ENCODE results near the gene PRDX1.
A peak's percentile ranks its signal among the peaks of the same experiment; 100 is the strongest.
"Not testable (repeated sequence)": the region's sequence is repeated elsewhere in the genome, so short reads cannot be mapped to it uniquely, and the experiment has no call there.

PRDX1 gene

DNA sequence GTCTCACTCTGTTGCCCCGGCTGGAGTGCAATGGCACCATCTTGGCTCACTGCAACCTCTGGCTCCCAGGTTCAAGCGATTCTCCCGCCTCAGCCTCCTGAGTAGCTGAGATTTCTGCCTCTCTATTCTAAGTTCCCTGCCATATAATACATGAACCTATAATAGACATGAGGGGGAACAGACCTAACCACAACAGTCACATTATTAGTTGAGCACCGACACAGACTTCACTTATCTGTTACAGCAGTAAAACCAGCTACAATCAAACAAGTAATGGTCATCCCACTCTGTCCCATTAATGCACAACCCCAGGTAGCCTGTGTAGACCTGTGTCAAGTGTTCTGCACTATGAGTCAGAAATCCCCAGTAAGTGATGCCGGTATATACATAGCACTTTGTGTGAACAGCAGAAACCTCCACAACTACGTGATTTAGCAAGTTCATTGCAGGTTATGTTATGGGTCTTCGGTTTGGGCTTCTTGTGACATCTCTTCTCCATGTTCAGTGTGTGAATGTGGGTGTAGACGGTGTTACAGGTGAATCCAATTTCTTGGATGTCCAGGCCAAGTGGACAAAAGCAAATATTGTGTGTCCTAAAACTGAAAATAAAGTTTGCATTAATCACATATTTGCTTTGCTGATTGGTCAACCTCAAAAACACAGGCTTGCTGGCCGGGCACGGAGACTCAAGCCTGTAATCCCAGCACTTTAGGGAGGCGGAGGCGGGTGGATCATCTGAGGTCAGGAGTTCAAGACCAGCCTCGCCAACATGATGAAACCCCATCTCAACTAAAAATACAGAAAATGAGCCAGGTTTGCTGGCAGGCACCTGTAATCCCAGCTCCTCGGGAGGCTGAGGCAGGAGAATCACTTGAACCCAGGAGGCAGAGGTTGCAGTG lies 18.0 kb downstream of the PRDX1 start:
- DNase-seq, result no peak

DNA sequence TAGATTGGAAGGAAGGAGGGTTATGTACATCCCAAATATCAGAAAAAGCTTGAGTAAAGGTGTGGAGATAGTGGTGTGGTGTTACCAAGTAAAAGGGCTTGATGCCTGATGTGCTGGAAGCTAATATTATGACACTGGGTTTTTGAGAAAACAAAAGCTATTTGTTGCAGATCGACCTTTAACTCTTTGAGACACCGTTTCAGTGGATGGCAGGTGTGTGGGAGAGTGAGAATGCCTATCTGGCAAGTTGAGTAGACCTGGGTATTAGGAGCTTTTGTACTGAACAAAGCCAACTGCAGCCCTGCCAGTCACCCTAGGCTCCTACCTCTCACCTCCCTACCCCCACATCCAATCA lies 20.2 kb downstream of the PRDX1 start:
- no peak for DNase-seq

DNA sequence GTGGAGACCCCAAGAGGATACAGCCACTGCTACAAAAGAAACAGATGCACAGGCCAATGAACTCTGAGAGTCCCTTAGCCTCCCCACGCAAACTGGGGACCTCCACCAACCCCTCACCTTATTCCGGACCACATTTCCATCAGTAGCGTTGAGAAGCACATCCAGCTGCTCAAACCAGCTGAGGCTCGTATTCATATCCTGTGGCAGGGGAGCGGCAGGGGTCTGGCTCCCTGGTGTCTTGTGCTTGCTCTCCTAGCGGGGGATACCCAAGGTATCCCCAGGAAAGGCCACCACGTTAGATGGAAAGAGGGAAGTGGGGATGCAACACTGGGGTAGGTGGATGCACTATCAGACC lies 22.3 kb downstream of the PRDX1 start:
- no peak for DNase-seq

DNA sequence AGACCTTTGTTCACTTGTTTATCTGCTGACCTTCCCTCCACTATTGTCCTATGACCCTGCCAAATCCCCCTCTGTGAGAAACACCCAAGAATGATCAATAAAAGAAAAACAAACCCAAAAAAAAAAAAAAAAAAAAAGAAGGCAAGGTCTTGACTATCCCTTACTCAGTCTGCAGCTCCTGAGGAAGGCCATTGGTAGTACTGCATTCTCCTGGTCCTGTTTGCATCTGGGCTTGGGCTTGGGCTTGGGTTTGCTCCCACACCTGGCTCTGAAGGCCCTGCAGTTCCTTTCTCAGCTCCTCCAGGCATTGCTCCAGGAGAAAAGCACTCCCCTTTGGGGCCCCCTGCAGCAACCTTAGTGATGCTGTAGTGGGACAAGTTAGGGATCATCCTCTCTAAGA lies 23.4 kb downstream of the PRDX1 start:
- no peak for DNase-seq

DNA sequence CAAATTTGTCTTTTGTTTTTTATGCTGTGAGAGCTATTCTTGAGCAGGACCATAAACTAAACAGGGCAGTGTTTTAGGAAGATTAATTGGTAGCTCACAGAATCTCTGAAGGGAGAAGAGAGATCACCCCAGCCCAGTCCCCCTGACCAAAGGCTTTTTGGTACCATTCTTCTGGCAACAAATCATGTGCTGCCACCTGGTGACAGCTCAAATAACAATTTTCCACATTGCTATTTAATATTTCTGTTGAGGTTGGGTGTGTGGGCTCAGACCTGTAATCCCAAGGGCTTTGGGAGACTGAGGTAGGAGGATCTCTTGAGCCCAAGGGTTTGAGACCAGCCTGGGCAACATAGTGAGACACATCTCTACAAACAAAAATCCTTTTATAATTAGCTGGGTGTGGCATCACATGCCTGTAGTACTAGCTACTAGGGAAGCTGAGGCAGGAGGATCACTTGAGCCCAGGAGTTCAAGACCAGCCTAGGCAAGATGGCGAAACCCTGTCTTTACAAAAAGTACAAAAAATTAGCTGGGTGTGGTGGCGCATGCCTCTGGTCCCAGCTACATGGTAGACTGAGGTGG lies 28.5 kb downstream of the PRDX1 start:
- peak; percentile 48 for DNase-seq

DNA sequence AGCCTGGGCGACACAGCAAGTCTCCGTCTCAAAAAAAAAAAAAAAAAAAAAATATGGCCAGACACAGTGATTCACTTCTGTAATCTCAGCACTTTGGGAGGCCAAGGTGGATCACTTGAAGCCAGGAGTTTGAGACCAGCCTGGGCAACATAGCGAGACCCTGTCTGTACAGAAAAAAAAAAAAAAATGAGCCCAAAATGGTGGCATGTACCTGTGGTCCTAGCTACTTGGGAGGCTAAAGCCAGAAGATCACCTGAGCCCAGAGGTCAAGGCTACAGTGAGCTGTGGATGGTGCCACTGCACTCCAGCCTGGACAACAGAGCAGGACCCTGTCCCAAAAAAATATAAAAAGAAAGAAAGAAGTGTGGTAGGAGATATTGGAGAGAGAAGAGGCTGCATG lies 29.0 kb downstream of the PRDX1 start:
- DNase-seq, result no peak

DNA sequence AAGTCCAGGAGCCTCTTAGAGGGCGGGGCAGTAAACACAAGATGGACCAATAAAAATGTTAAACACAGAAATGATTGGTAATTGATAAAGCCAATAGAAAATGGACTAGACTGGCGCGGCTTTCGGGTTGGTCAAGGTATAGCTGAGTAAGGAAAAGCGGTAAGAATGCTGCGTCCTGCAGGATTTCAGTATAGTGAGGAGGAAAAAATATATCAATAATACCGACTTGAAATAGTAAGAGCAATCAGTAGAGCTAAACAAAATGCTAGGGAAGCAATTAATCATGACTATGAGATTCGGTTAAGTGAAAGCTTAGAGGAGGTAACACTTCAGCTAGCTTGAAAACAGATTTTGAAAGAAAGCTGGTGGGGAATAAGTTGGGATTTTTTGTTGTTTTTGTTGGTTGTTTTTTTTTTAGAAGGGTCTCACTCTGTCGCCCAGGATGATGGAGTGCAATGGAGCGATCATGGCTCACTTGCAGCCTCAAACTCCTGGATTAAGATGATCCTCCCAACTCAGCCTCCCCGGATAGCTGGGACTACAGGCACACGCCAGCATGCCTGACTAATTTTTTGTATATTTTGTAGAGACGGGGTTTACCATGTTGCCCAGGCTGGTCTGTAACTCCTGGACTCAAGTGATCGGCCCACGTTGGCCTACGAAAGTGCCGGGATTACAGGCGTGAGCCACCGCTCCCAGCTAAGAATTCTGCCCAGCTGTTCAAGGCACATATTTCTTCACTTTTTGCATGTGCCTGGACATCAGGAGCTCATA lies 30.0 kb downstream of the PRDX1 start:
- no peak for DNase-seq

DNA sequence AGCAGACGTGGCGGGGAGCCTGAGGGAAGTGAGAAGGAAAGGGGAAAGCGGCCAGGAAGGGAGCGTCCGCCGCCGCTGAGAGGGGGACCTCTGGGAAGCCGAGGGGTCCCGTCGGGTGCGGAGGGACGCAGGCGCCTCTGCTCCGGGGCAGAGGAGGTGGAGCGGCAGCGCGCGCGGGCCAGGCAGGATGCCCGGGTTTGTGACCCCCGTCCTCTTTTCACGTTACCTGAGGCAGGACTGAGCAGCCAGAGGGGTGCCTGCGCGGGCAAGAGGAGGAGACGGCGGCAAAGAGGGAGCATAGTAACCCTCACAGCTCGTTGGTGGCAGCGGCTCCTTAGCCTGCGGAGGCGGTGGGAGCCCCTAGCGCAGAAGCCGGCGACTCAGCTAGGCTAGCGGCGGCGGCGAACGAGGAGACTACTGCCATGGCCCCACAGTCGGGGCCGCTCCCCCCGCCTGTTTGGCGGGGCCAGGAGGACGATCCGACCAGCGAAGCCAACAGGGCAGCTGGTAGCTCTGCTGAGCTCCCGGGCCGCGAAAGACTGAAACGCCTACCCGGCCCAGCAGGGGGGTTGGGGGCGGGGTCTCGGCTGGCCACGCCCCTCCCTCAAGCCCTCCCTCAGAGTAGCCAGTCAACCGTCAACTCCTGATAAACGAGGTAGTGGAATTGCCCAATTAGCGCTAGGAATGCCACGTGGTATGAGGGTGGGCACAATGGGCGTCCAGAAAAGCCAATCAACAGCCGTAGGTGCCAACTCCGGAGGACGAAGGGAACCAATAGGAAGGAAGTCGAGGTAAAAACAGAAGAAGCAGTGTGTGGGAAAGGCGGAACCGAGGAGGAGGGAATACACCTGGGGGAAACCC lies 30.8 kb downstream of the PRDX1 start, which contains the start of gene TESK2:
Gene TESK2, minus strand, starts transcription at position 538 of the 861 bp plus-strand sequence. CDS start 33,378 bp downstream, outside the sequence.
- peak; percentile 98 for DNase-seq

DNA sequence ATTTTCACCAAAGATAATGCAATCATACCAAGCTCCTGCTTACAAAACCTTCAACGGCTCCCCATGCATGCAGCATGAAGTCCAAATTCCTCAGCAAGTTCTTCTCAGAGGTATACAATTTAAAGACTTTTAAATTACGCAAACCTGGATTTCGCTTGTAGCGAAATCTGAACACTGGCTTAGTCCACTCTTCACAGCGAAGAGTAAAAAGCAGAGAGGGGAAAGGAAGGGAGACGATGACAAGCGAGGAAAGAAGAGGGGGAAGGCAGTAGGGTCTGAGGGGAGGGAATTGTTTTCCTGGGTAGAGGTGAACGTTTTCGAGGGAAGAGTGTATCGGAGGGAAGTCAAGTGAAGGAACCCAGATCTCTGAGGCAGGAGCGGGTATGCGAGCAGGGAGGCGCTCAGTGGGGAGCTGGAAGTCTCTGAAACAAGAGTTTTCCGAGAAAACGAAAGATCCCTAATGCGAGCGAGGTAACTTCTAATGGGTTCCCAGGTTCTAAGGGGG lies 31.5 kb downstream of the PRDX1 start:
- DNase-seq, result no peak

DNA sequence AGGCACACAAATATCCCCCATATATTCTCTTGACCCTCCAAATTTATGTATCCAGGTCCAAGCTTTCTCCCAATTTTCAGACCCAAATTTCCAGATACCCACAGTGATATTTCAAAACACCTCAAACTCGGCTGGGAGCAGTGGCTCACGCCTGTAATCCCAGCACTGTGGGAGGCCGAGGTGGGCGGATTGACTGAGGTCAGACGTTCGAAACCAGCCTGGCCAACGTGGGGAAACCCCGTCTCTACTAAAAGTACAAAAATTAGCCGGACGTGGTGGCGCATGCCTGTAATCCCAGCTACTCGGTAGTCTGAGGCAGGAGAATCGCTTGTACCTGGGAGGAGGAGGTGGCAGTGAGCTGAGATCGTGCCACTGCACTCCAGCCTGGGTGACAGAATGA lies 32.3 kb downstream of the PRDX1 start:
- DNase-seq, result not testable (repeated sequence)

DNA sequence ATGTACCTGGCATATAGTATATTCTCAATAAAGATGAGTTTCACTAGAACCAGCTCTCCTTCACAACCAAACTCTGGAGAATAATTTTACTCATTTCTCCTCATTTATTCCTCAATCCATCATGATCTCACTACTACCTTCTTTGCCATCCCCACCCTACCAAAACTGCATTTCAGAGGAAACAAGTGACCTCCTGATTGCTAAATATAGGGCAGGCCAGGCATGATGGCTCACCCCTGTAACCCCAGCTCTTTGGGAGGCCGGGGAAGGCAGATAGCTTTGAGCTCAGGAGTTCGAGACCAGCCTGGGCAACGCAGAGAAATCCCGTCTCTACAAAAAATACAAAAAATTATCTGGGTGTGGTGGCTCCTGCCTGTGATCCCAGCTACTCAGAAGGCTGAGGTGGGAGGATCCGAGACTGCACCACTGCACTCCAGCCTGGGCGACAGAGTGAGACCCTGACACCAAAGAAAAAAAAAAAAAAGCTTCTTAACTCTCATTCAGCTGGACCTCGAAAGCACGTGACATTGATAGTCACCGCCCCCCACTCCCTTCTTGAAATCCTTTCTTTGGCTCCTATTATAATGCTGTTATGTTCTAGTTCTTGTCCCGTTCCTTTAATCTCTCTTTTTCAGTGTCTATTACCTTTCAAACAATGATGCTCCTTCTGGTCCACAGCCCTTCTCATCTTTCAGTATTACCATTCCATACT lies 32.9 kb downstream of the PRDX1 start:
- no peak for DNase-seq

DNA sequence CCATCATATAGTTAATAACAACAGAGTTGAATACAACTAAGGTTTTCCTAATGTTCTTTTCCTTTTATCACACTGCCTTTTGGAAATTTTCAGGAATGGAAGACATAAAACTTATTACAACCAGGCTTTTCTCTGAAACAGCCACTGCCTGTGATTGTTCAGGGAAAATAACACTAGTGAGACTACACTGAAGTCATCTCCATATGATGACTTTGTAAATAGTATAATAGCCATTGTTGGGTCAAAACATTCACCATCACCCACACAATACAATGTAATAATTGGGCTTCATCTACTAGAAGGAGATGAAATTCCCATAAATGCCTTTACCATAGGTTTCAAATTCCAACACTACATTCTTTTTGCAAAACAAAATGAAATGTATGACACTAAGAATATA lies 35.7 kb downstream of the PRDX1 start:
- no peak for DNase-seq

DNA sequence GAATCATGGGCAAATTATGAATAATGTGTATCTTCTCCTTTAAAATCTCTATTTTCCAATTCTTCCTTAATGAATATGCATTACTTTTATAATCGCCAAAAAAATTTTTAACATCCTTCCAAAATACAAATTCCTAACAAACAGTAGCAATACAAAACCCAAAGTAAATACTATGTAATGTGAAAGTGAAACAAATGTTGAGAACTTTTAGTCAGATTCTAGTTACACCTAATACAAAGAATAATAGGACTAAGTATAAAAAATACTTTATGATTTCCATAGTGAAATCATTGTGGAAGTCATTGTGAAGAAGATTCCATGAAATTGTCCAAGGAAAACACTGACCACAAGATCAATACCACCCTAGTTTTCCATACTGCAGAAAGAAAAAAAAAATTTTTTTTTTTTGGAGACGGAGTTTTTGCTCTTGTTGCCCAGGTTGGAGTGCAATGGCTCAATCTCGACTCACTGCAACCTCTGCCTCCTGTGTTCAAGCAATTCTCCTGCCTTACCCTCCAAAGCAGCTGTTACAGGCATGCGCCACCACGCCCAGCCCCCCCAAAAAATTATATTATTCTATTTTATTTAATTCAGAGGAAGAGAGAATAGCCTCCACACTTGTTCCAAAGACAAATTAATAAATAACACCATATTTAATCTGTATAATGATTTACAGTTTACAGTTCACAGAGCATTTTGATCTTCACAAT lies 42.5 kb downstream of the PRDX1 start:
- no peak for DNase-seq

DNA sequence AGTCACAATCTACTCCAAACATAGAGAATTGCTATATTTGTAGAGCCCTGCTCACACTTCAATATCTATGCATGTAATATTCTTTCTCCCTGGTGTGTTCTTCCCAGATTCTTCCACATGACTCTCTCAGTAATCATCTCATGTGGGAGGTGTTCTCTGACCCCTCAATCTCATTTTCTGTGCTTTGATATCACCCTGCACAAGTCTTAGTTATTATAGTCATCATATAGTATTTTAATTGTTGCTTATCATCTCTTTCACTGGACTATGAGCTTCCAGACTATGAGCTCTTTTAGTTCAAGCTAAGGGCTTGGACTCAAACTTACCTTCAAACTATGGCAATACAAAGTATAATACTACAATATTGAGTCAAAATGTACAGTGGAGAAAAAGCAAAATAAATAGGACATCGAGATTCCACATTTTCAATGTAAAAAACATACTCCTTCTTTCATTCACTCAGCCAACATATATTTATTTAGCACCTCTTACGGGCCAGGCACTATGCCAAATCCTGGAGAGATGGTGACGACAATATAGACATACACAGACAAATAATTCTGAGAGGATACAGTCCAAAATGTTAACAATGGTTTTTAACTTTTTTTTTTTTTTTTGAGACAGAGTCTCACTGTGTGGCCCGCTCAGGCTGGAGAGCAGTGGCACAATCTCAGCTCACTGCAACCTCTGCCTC lies 43.4 kb downstream of the PRDX1 start:
- DNase-seq, result no peak

DNA sequence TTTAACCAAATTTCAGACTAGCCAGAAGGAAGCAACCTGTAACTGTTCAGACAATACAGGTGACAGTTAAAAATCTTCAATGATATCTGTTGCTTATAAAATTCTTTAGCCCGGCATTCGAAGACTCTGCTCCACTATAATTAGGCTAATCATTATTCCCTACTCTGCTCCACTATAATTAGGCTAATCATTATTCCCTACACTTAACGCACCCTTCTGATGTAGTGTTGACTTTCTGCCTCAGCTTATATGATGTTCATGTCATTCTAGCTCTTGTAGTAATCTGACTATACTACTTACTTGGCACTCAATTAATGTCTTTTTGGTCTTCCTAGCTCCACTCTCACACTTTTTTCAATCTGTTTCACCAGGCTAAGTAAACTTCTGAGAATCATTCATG lies 44.0 kb downstream of the PRDX1 start:
- DNase-seq, result no peak

DNA sequence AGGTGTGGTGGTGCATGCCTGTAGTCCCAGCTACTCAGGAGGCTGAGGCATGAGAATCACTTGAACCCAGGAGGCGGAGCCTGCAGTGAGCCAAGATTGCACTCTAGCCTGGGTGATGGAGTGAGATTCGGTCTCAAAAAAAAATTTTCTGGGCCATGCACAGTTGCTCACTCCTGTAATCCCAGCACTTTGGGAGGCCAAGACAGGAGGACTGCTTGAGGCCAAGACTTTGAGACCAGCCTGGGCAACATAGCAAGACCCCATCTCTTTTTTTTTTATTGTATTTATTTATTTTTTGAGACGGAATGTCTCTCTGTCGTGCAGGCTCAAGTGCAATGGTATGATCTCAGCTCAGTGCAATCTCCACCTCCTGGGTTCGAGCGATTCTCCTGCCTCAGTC lies 47.5 kb downstream of the PRDX1 start:
- not testable (repeated sequence) for DNase-seq

DNA sequence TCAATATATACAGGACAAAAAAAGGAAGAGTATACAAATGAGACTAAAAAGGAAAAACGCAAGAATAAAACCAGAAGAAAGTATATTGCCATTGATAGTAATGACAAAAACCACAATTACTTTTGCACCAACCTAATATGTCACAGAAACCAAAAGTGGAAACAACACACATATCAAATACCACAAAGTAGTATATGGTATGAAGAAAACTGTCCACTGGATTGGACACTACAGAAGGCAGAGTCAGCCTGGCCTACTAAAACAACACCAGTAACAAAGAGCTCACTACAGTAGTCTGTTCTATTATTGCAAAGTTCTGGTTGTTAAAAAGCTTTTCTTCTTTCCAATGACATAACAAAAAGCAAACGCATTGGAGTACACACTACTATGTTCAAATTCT lies 48.4 kb downstream of the PRDX1 start:
- DNase-seq, result no peak

DNA sequence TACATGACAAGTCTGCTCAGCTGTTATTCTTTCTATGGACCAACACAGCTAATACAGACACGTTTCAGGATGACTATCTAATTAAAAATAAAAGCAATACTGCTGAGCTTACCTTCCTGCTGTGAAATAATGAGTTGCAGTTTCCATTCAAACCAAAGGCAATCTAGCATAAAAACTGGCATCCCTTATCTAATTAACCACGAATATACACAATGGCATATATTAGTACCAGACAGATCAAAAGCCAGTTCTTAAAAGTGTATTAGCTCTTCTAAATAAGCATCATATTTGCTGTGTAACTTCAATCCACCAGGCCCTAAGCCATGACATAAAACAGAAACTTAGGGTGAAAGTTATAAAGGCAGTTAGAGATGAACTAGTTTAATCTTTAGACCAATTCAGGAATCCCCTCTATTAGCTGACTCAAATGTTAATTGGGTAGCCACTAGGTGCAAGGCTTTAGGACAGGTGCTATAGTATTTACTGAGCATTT lies 51.3 kb downstream of the PRDX1 start:
- DNase-seq, result no peak

DNA sequence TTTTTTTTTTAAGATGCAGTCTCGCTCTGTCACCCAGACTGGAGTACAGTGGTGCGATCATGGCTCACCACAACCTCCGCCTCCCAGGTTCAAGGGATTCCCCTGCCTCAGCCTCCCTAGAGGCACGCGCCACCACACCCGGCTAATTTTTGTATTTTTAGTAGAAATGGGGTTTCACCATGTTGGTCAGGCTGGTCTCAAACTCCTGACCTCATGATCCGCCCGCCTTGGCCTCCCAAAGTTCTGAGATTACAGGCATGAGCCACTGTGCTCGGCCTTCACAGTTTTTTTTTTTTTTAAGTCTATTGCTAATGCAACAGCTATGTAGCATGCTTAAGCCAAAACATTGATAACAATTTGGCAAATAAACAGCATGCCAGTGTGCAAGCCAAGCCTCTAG lies 54.3 kb downstream of the PRDX1 start:
- DNase-seq, result not testable (repeated sequence)

DNA sequence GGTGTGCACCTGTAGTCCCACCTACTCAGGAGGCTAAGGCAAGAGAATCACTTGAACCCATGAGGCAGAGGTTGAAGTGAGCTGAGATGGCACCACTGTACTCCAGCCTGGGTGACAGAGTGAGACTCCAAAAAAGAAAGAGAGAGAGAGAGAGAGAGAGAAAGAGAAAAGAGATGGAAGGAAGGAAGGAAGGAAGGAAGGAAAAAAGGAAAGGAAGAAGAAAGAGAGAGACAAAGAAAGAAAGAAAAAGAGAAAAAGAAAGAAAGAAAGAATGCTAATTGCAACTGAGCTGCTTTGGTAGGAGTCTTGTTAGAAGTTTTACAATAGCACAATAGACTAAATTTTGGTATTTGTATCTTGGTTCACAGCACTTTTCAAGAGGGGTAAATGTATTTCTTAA lies 56.4 kb downstream of the PRDX1 start:
- DNase-seq, result no peak
